Bronchial epithelial cell (primary cell): ENCODE measurements around the gene DCDC1. TPM values are rescaled to one million over a fixed set of nuclear protein-coding genes. Genes with fewer than 3 reads are reported as not detected.

ENCODE experiments used
- DNase-seq: peaks from one replicate; pipeline ENCODE4 v3.0.0-alpha.2; 2010; ENCODE audit warnings: low read depth
- FAIRE-seq: peaks from 2 replicates; lab custom pipeline; 2011; peaks lifted over from hg19 to GRCh38; lab: Jason Lieb, UNC
- H3K27me3 ChIP-seq: 2 replicates; pipeline ENCODE4 v1.5.1; 2011; ENCODE audit warnings: low read length; ENCODE audit not compliant: control insufficient read depth, insufficient read depth
- H3K36me3 ChIP-seq: 2 replicates; pipeline ENCODE4 v1.5.1; 2011; ENCODE audit warnings: low read length; ENCODE audit not compliant: control insufficient read depth, insufficient read depth
- H3K4me3 ChIP-seq: 2 replicates; pipeline ENCODE4 v1.5.1; 2011; ENCODE audit warnings: mild to moderate bottlenecking, low read depth, low read length, control low read depth
- total RNA-seq: library from RNA; depleted of rRNA; stranded (reverse); fragments of >200 nt; gene quantifications from 2 replicates; pipeline ENCODE4 v1.2.1, GENCODE V29; 2014
- TF ChIP-seq, protein P1 (sequence below): IDR thresholded peaks from 2 replicates; pipeline ENCODE4 v1.5.1; 2011; ENCODE audit warnings: mild to moderate bottlenecking, moderate library complexity, low read length, control low read depth, inconsistent platforms; ENCODE audit not compliant: insufficient read depth, severe bottlenecking

DCDC1 gene
- total RNA-seq, 1 donor from 2014 or later: not detected

DNA sequence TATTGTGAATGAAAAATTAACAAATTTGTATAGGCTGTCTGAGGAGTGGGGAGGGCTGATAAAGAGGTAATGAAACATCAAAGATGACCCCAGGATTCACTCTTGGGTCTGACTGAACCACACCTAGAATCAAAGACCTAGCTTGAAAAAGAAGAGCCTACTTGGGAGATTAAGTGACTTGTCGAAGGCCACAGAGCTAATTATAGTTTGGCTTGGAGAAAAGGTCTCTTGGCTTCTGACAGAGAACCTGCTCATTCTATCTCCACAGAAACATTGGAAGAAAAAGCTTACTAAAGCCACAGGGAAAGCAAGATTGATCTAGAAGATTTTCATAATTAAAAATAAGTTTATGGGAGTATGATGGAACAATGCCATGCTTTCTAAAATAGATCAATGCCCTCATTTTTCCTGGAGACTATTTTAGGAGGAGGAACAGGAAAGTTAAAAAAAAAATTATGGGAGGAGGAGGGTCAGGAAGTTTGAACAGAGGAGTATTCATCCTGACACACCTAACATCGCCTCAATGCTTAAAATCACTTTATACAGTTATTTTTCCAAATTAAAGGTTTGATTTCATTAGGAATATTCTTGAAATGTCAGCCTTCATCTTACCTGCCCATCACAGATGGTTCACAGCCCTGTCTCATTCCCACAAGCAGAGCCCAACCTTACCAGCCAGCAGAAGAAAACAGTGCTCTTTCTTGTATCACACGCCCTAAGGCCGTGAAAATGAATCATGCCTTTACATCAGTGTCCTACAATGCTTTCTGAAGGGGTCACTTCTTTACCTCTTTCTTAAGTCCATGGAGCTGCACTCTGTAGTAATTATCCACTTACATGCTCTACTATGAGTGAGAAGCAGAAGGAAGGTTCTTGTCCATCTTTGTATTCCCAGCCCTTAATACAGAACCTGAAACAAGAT lies 552.3 kb downstream of the DCDC1 start:
- FAIRE-seq (no peak), DNase-seq (peak; percentile 38)
- TF ChIP-seq, protein P1, sequence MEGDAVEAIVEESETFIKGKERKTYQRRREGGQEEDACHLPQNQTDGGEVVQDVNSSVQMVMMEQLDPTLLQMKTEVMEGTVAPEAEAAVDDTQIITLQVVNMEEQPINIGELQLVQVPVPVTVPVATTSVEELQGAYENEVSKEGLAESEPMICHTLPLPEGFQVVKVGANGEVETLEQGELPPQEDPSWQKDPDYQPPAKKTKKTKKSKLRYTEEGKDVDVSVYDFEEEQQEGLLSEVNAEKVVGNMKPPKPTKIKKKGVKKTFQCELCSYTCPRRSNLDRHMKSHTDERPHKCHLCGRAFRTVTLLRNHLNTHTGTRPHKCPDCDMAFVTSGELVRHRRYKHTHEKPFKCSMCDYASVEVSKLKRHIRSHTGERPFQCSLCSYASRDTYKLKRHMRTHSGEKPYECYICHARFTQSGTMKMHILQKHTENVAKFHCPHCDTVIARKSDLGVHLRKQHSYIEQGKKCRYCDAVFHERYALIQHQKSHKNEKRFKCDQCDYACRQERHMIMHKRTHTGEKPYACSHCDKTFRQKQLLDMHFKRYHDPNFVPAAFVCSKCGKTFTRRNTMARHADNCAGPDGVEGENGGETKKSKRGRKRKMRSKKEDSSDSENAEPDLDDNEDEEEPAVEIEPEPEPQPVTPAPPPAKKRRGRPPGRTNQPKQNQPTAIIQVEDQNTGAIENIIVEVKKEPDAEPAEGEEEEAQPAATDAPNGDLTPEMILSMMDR: no peak
- no peak overlapping the region for H3K4me3 ChIP-seq
- no peaks in the 10 kb centered on the region for H3K36me3 ChIP-seq
- H3K27me3 ChIP-seq: no peaks in the 10 kb centered on the region

DNA sequence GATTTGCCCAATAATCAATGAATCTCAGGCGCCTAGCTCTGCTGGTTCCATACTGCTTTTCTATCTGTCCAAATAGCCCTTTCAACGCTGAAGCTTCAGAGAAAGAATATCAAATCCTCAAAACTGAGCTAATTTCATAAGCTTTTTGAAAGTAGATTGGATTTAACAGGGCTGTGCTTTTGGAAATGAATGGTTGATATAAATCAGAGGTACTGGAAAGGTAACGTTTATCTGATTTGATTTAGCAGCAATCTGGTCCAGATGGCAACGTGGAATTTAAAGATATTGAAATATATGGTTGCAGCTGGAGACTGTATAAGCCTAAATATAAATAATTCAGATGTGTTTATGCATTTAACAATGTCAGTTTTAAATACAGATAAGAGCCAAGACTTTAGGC lies 553.9 kb downstream of the DCDC1 start:
- no peak for DNase-seq
- no peaks in the 10 kb centered on the region for H3K36me3 ChIP-seq
- no peak for FAIRE-seq
- TF ChIP-seq, protein P1: no peak
- H3K27me3 ChIP-seq: no peaks in the 10 kb centered on the region
- no peak overlapping the region for H3K4me3 ChIP-seq

DNA sequence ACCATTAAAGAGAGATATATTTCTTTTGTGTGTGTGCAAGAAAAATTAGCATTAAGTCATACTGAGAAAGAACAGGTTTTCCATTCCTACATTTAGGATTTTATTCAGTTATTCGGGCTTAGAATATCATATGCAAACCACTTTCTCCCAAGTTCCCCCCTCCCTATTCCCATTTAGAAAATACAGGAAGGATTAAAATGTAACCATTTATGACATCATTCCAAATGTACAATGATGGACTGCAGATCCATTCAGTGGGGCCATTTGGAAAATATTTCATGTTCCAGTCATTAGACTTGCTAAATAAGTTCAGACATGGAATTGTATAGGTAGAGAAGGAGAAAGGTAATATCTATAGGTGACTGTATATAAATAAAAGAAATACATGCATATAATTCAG lies 554.8 kb downstream of the DCDC1 start:
- DNase-seq (no peak), FAIRE-seq (no peak)
- Histone ChIP-seq H3K36me3 (no peaks in the 10 kb centered on the region), H3K4me3 (no peak overlapping the region), H3K27me3 (no peaks in the 10 kb centered on the region)
- TF ChIP-seq, protein P1: no peak

Other genes starting within 250 kb of the DCDC1 start
- gene DNAJC24, start 121 bp upstream of the DCDC1 start, total RNA-seq: 14.2 and 16.9 TPM in 2 replicates
- 11.3 and 13.2 TPM in 2 replicates for gene IMMP1L, start 139.9 kb upstream of the DCDC1 start, total RNA-seq
- 11.1 and 13.2 TPM in 2 replicates for gene ELP4, start 140.0 kb upstream of the DCDC1 start, total RNA-seq